SK-N-SH treated with all-trans-retinoic acid at 6 μM for 48 hours (cell line): Measurements from ENCODE around the gene PPM1H.

ENCODE experiments used
- ATAC-seq: fragments of 200-7000 bp; cut with Tn5 transposase; 3 replicates; pipeline ENCODE4 v1.9.1; 2020; ENCODE audit warnings: mild to moderate bottlenecking, moderate library complexity
- ARNTL ChIP-seq: fragments of 450-650 bp; formaldehyde crosslinking; IDR thresholded peaks from 2 replicates; pipeline ENCODE4 v1.5.0; 2020; ENCODE audit warnings: low read depth, mild to moderate bottlenecking, moderate library complexity, borderline replicate concordance
- BACH2 ChIP-seq: fragments of 250-450 bp; sonication (Bioruptor Pico); IDR thresholded peaks from 2 replicates; pipeline ENCODE4 v1.9.0; 2021; ENCODE audit warnings: mild to moderate bottlenecking, borderline replicate concordance
- CSDC2 ChIP-seq: fragments of 250-450 bp; sonication (Bioruptor Pico); IDR thresholded peaks from 2 replicates; pipeline ENCODE4 v1.5.0; 2020; ENCODE audit warnings: mild to moderate bottlenecking, moderate library complexity
- CSRNP3 ChIP-seq: fragments of 250-450 bp; sonication (Bioruptor Pico); IDR thresholded peaks from 2 replicates; pipeline ENCODE4 v1.5.1; 2021; ENCODE audit warnings: mild to moderate bottlenecking, moderate library complexity
- ESRRG ChIP-seq: fragments of 250-450 bp; sonication (Bioruptor Pico); IDR thresholded peaks from 2 replicates; pipeline ENCODE4 v1.6.1; 2021; ENCODE audit warnings: mild to moderate bottlenecking
- GLIS3 ChIP-seq: fragments of 250-450 bp; sonication (Bioruptor Pico); IDR thresholded peaks from 2 replicates; pipeline ENCODE4 v1.5.0; 2020; ENCODE audit warnings: mild to moderate bottlenecking, moderate library complexity
- ISL1 ChIP-seq: fragments of 250-450 bp; sonication (Bioruptor Pico); IDR thresholded peaks from 2 replicates; pipeline ENCODE4 v2.1.2; 2022; ENCODE audit warnings: mild to moderate bottlenecking, moderate library complexity
- OSR1 ChIP-seq: fragments of 250-450 bp; sonication (Bioruptor Pico); IDR thresholded peaks from 2 replicates; pipeline ENCODE4 v1.8.0; 2022; ENCODE audit warnings: moderate library complexity, mild to moderate bottlenecking, inconsistent platforms
- PATZ1 ChIP-seq: fragments of 250-450 bp; sonication (Bioruptor Pico); IDR thresholded peaks from 2 replicates; pipeline ENCODE4 v1.8.0; 2020; ENCODE audit warnings: mild to moderate bottlenecking, moderate library complexity, borderline replicate concordance
- POU6F1 ChIP-seq: fragments of 250-450 bp; sonication (Bioruptor Pico); IDR thresholded peaks from 2 replicates; pipeline ENCODE4 v1.8.0; 2021; ENCODE audit warnings: low read depth, mild to moderate bottlenecking, moderate library complexity, borderline replicate concordance
- PPARA ChIP-seq: fragments of 250-450 bp; sonication (Bioruptor Pico); IDR thresholded peaks from 2 replicates; pipeline ENCODE4 v1.5.0; 2020; ENCODE audit warnings: mild to moderate bottlenecking, borderline replicate concordance
- RARB ChIP-seq: fragments of 250-450 bp; sonication (Bioruptor Pico); IDR thresholded peaks from 2 replicates; pipeline ENCODE4 v1.8.0; 2021; ENCODE audit warnings: mild to moderate bottlenecking, moderate library complexity
- SNAI2 ChIP-seq: fragments of 250-450 bp; sonication (Bioruptor Pico); IDR thresholded peaks from 2 replicates; pipeline ENCODE4 v1.5.0; 2020; ENCODE audit warnings: mild to moderate bottlenecking, moderate library complexity
- TCF4 ChIP-seq: fragments of 250-450 bp; sonication (Bioruptor Pico); IDR thresholded peaks from 2 replicates; pipeline ENCODE4 v1.8.0; 2021; ENCODE audit warnings: mild to moderate bottlenecking, moderate library complexity, borderline replicate concordance
- TOX ChIP-seq: fragments of 250-450 bp; sonication (Bioruptor Pico); IDR thresholded peaks from 2 replicates; pipeline ENCODE4 v1.8.0; 2021; ENCODE audit warnings: mild to moderate bottlenecking, moderate library complexity, borderline replicate concordance
- TSHZ2 ChIP-seq: fragments of 250-450 bp; sonication (Bioruptor Pico); IDR thresholded peaks from 2 replicates; pipeline ENCODE4 v1.5.0; 2020; ENCODE audit warnings: mild to moderate bottlenecking, moderate library complexity
- ZC3H10 ChIP-seq: fragments of 250-450 bp; sonication (Bioruptor Pico); IDR thresholded peaks from 2 replicates; pipeline ENCODE4 v1.5.1; 2021; ENCODE audit warnings: mild to moderate bottlenecking, moderate library complexity
- ZFP3 ChIP-seq: fragments of 250-450 bp; sonication (Bioruptor Pico); IDR thresholded peaks from 2 replicates; pipeline ENCODE4 v1.5.0; 2020; ENCODE audit warnings: mild to moderate bottlenecking, moderate library complexity
- ZFP30 ChIP-seq: fragments of 450-650 bp; formaldehyde crosslinking; IDR thresholded peaks from 2 replicates; pipeline ENCODE4 v1.5.0; 2022; ENCODE audit warnings: mild to moderate bottlenecking, moderate library complexity
- ZNF565 ChIP-seq: fragments of 450-650 bp; formaldehyde crosslinking; conservative IDR thresholded peaks from 2 replicates; pipeline ENCODE4 v1.5.0; 2020; ENCODE audit warnings: low read depth, mild to moderate bottlenecking, moderate library complexity
- ZNF70 ChIP-seq: fragments of 450-650 bp; formaldehyde crosslinking; IDR thresholded peaks from 2 replicates; pipeline ENCODE4 v1.5.0; 2020; ENCODE audit warnings: mild to moderate bottlenecking, moderate library complexity
- ZNF8 ChIP-seq: fragments of 450-650 bp; formaldehyde crosslinking; IDR thresholded peaks from 2 replicates; pipeline ENCODE4 v1.5.0; 2020; ENCODE audit warnings: mild to moderate bottlenecking, moderate library complexity
- TF ChIP-seq, protein P1 (sequence below): fragments of 250-450 bp; sonication (Bioruptor Pico); IDR thresholded peaks from 2 replicates; pipeline ENCODE4 v1.5.1; 2020; ENCODE audit warnings: low read depth, mild to moderate bottlenecking, moderate library complexity

Gene PPM1H

GRCh38 chr12:62912644-62913043, 22.3 kb downstream of the PPM1H start:
- no peak for ATAC-seq
- TF ChIP-seq CSRNP3 (CRISPR knock-in tag) (no peak), ARNTL (no peak), TSHZ2 (CRISPR knock-in tag) (no peak), ZNF70 (CRISPR knock-in tag) (no peak), CSDC2 (CRISPR knock-in tag) (no peak), ZNF8 (CRISPR knock-in tag) (no peak), TOX (no peak), PPARA (no peak), GLIS3 (no peak), POU6F1 (CRISPR knock-in tag) (no peak), SNAI2 (CRISPR knock-in tag) (no peak), ZC3H10 (CRISPR knock-in tag) (no peak), RARB (CRISPR knock-in tag) (no peak), BACH2 (CRISPR knock-in tag) (no peak), ZNF565 (CRISPR knock-in tag) (no peak), OSR1 (no peak), ZFP30 (no peak), PATZ1 (CRISPR knock-in tag) (no peak)
- TF ChIP-seq, protein P1, sequence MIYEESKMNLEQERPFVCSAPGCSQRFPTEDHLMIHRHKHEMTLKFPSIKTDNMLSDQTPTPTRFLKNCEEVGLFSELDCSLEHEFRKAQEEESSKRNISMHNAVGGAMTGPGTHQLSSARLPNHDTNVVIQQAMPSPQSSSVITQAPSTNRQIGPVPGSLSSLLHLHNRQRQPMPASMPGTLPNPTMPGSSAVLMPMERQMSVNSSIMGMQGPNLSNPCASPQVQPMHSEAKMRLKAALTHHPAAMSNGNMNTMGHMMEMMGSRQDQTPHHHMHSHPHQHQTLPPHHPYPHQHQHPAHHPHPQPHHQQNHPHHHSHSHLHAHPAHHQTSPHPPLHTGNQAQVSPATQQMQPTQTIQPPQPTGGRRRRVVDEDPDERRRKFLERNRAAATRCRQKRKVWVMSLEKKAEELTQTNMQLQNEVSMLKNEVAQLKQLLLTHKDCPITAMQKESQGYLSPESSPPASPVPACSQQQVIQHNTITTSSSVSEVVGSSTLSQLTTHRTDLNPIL (CRISPR knock-in tag): no peak

DNA sequence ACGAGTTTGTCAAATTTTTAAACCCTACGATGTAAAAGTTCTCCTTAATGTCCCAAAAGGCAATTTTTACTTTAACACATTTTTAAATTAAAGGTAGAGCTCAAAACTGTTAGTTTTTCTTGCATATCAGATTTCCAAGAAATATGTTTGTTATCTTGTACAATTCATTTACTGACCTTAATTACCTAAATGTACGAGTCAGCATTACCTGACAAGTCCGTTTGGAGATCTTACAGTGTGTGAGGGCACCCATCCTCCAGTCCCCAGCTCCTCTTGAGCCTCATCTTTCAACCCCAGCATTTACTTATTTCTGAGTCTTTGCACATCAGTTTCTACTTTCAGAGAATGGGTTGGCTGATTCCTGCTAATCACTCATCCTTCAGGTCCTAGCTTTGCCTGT, 23.7 kb downstream of the PPM1H start:
- ATAC-seq: no peak
- TF ChIP-seq PPARA: no peak

DNA sequence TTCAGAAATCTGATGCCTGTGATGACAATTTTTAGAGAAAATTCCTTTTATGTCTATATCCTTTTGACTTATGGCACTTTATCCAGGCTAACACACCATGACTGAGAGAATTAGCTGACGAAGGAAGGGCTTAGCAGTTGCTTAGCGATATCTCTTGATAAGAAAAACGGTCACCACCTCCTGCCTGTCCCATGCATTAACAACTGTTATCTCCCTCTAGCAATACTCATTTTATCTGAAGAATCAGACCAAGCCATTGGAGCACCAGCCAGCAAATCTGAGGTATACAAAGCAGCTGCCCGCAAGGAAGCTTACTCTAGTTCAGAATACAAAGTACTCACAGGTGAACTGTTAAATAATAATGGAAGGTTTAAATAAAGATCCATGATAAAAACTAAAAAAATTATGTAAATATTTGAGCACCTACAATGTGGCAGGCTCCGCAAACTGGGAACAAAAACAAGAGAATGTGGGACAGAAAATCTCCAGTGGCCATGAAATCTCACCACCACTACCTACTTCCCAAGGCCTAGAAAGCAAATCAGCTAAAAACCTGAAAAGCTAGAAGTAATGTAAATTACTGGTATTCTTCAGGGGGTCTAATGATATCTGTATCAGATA, 24.3 kb downstream of the PPM1H start:
- TF ChIP-seq POU6F1 (CRISPR knock-in tag): no peak
- TF ChIP-seq ZFP3 (CRISPR knock-in tag): no peak
- no peak for TF ChIP-seq OSR1
- TF ChIP-seq ZNF70 (CRISPR knock-in tag): no peak
- no peak for TF ChIP-seq ISL1
- no peak for TF ChIP-seq TSHZ2 (CRISPR knock-in tag)
- no peak for TF ChIP-seq ARNTL
- TF ChIP-seq ZNF565 (CRISPR knock-in tag): no peak
- no peak for TF ChIP-seq ZFP30
- TF ChIP-seq BACH2 (CRISPR knock-in tag): no peak
- TF ChIP-seq CSDC2 (CRISPR knock-in tag): no peak
- TF ChIP-seq ZC3H10 (CRISPR knock-in tag): no peak
- no peak for TF ChIP-seq SNAI2 (CRISPR knock-in tag)
- TF ChIP-seq TOX: no peak
- TF ChIP-seq ESRRG: no peak
- no peak for TF ChIP-seq ZNF8 (CRISPR knock-in tag)
- TF ChIP-seq TCF4 (CRISPR knock-in tag): no peak
- no peak for ATAC-seq
